Endothelial cell of umbilical vein (primary cell): Measurements from ENCODE around the gene MAML1. TPM values are rescaled to one million over a fixed set of nuclear protein-coding genes. Genes with fewer than 3 reads are reported as not detected.

Experiments used
- BruUV-seq: library from RNA; stranded (reverse); fragments of 400-500 nt; replicated peaks from 2 replicates; lab custom pipeline; 2021; lab: Mats Ljungman, UMichigan
- CTCF ChIA-PET: fragments of 300-600, 350-600 bp; sonication (Branson Sonifier 250); formaldehyde crosslinking; loops from one replicate; lab custom pipeline; 2021; ENCODE audit warnings: antibody characterized with exemption, inconsistent platforms; lab: Charles Lee
- POLR2A ChIA-PET: fragments of 300-600, 350-600 bp; sonication (Branson Sonifier 250); formaldehyde crosslinking; loops from one replicate; lab custom pipeline; 2021; ENCODE audit warnings: antibody characterized with exemption, inconsistent platforms; lab: Charles Lee
- DNase-seq: peaks from one replicate; pipeline ENCODE4 v3.0.0-alpha.2; 2011; ENCODE audit warnings: low read depth, low spot score
- FAIRE-seq: peaks from 2 replicates; lab custom pipeline; 2011; peaks lifted over from hg19 to GRCh38; lab: Jason Lieb, UNC
- H2AFZ ChIP-seq: 2 replicates; pipeline ENCODE4 v1.6.0; 2012; ENCODE audit warnings: low read depth, low read length, control low read depth, inconsistent platforms
- H3K27ac ChIP-seq: 2 replicates; pipeline ENCODE4 v1.5.1; 2011; ENCODE audit warnings: low read depth, mild to moderate bottlenecking, control low read depth, low read length, moderate library complexity; ENCODE audit not compliant: insufficient read depth
- H3K27me3 ChIP-seq, 2 experiments: 2 replicates each; pipeline versions ENCODE4 v1.6.0 to v1.6.1; 2011; ENCODE audit warnings: low read length in 2 of 2, mixed read lengths in 1 of 2; ENCODE audit not compliant: control insufficient read depth in 2 of 2, insufficient read depth in 2 of 2
- H3K36me3 ChIP-seq, 2 experiments: 2 replicates in 1 of 2; 3 replicates in 1 of 2; pipeline ENCODE4 v1.5.1; 2011; ENCODE audit warnings: low read length in 2 of 2, mild to moderate bottlenecking in 1 of 2, moderate library complexity in 1 of 2; ENCODE audit not compliant: control insufficient read depth in 2 of 2, insufficient read depth in 2 of 2; ENCODE audit errors: extremely low read depth in 1 of 2
- H3K4me1 ChIP-seq: 3 replicates; pipeline ENCODE4 v1.5.1; 2011; ENCODE audit warnings: mild to moderate bottlenecking, low read length; ENCODE audit not compliant: control insufficient read depth, insufficient read depth; ENCODE audit errors: extremely low read depth
- H3K4me2 ChIP-seq: 2 replicates; pipeline ENCODE4 v1.6.1; 2011; ENCODE audit warnings: low read length, control low read depth, mixed read lengths; ENCODE audit not compliant: insufficient read depth
- H3K4me3 ChIP-seq, 3 experiments: fragments of 200-600 bp in 1 of 3; sonication (generic), shearing (Covaris generic) in 1 of 3; replicated peaks in 1 of 3; 2 replicates each; pipeline ENCODE4 v1.5.1; 2011 to 2016; ENCODE audit warnings: control low read depth in 3 of 3, low read length in 3 of 3, mild to moderate bottlenecking in 2 of 3, inconsistent platforms in 1 of 3, low read depth in 1 of 3, moderate library complexity in 1 of 3; ENCODE audit not compliant: insufficient read depth in 1 of 3
- H3K79me2 ChIP-seq: 2 replicates; pipeline ENCODE4 v1.6.0; 2012; ENCODE audit warnings: low read length, inconsistent platforms; ENCODE audit not compliant: control insufficient read depth, insufficient read depth
- H3K9ac ChIP-seq: replicated peaks from 2 replicates; pipeline ENCODE3; 2011; ENCODE audit warnings: low read length, control low read depth; ENCODE audit not compliant: insufficient read depth; ENCODE audit errors: extremely low read depth
- H3K9me1 ChIP-seq: replicated peaks from 3 replicates; pipeline ENCODE4 v1.6.0; 2011; ENCODE audit warnings: mild to moderate bottlenecking, low read length; ENCODE audit not compliant: control insufficient read depth, insufficient read depth; ENCODE audit errors: extremely low read depth
- H3K9me3 ChIP-seq: replicated peaks from 2 replicates; pipeline ENCODE4 v1.5.1; 2012; ENCODE audit warnings: low read length, inconsistent platforms; ENCODE audit not compliant: control insufficient read depth, insufficient read depth
- H4K20me1 ChIP-seq: replicated peaks from 2 replicates; pipeline ENCODE3; 2011; ENCODE audit warnings: mild to moderate bottlenecking, low read length; ENCODE audit not compliant: control insufficient read depth, insufficient read depth; ENCODE audit errors: extremely low read depth
- EZH2 ChIP-seq: IDR thresholded peaks from 2 replicates; pipeline ENCODE4 v1.6.1; 2012; ENCODE audit warnings: borderline replicate concordance, low read depth, mild to moderate bottlenecking, moderate library complexity, low read length, inconsistent platforms; ENCODE audit not compliant: severe bottlenecking
- FOS ChIP-seq: IDR thresholded peaks from 2 replicates; pipeline ENCODE4 v1.6.1; 2011; ENCODE audit warnings: mild to moderate bottlenecking, low read length, moderate library complexity, borderline replicate concordance; ENCODE audit not compliant: insufficient read depth
- GATA2 ChIP-seq: IDR thresholded peaks from 2 replicates; pipeline ENCODE4 v1.7.0; 2011; ENCODE audit warnings: low read depth, mild to moderate bottlenecking, moderate library complexity, mixed read lengths, low read length; ENCODE audit not compliant: insufficient read length, insufficient read depth
- JUN ChIP-seq: IDR thresholded peaks from 2 replicates; pipeline ENCODE4 v1.6.1; 2011; ENCODE audit warnings: borderline replicate concordance, low read depth; ENCODE audit not compliant: insufficient read length, insufficient read depth
- MYC ChIP-seq: IDR thresholded peaks from one replicate; pipeline ENCODE4 v1.6.1; 2011; ENCODE audit warnings: mild to moderate bottlenecking, low read depth, low read length
- POLR2A ChIP-seq: IDR thresholded peaks from 2 replicates; pipeline ENCODE4 v1.6.1; 2012; ENCODE audit warnings: low read depth, mild to moderate bottlenecking, control low read depth, low read length
- POLR2AphosphoS5 ChIP-seq: IDR thresholded peaks from 2 replicates; pipeline ENCODE4 v1.6.1; 2012; ENCODE audit warnings: low read depth, mild to moderate bottlenecking, control low read depth, low read length, moderate library complexity; ENCODE audit not compliant: insufficient read depth
- dilution Hi-C: fragments of 300-500 bp; cut with MboI; formaldehyde crosslinking; loops from one replicate; pipeline ENCODE4 v1.15.0; 2019; ENCODE audit warnings: low sequenced_read_pairs; ENCODE audit not compliant: extremely low pct_ligation_motif_present
- intact Hi-C: fragments of 100-400 bp; cut with micrococcal nuclease; formaldehyde crosslinking; loops from one replicate; pipeline ENCODE4 v1.10.0; 2022
- polyA plus RNA-seq, 4 experiments: library from polyadenylated mRNA; depleted of rRNA in 3 of 4; stranded (reverse) in 3 of 4; unstranded in 1 of 4; fragments of >200 nt; gene quantifications; 2 replicates each; pipeline versions ENCODE4 v1.2.1 to v1.2.3, GENCODE V29; 2011 to 2012; ENCODE audit warnings: missing spikeins in 1 of 4
- total RNA-seq: library from RNA; stranded (reverse); gene quantifications from 2 replicates; pipeline ENCODE4 v1.2.3, GENCODE V29; 2021
- TF ChIP-seq, protein P1 (sequence below): IDR thresholded peaks from 2 replicates; pipeline ENCODE4 v1.6.1; 2011; ENCODE audit not compliant: insufficient read depth, insufficient read length

MAML1 gene
- total and polyA plus RNA-seq, 2 donors (not counting 3 experiments of a cell fraction or from before 2014, with no cell fraction given), result 12.4 to 29.0 TPM

GRCh38 chr5:179699616-179700237 lies 32.9 kb upstream of the MAML1 start:
- intact Hi-C loops, result loop anchor here (1.0 to 5.0 kb wide), 4 partner anchors 77 to 1543 kb away; partner anchors contain the start of genes HNRNPH1, MGAT4B, MRNIP and RACK1

GRCh38 chr5:179700401-179700918 lies 32.2 kb upstream of the MAML1 start:
- H3K9ac ChIP-seq, result peak overlapping the region; percentile 96
- H3K79me2 ChIP-seq, result peaks cover 66% of the 10 kb centered on the region
- BruUV-seq, result no TSS peak
- H2AFZ ChIP-seq, result no peak overlapping the region
- intact Hi-C loops, result no loop called here
- peak overlapping the region; percentile 71 for H3K4me2 ChIP-seq
- peaks cover under 1% of the 10 kb centered on the region for H4K20me1 ChIP-seq
- H3K36me3 ChIP-seq, result peaks cover 4 to 5% of the 10 kb centered on the region in 2 experiments
- TF ChIP-seq POLR2AphosphoS5 (no peak), MYC (no peak)
- H3K27ac ChIP-seq, result no peak overlapping the region
- peaks cover 18% of the 10 kb centered on the region for H3K4me1 ChIP-seq
- H3K27me3 ChIP-seq, result no peaks in the 10 kb centered on the region
- H3K9me1 ChIP-seq, result no peaks in the 10 kb centered on the region
- POLR2A ChIA-PET, result interaction anchor here (0.7 to 4.4 kb wide), 3 partner anchors 32 to 141 kb away, joined by 6 to 18 read pairs (median 6); partner anchors contain the start of gene HNRNPH1
- peak; percentile 18 for DNase-seq
- H3K4me3 ChIP-seq, result peak overlapping the region in 2 of 3 experiments; percentile 59 to 96
- CTCF ChIA-PET, result interaction anchor here (1.8 kb wide), 1 partner anchor 12 kb away, joined by 3 read pairs; no protein-coding TSS in a partner anchor
- FAIRE-seq, result peak; percentile 26
- dilution Hi-C loops, result no loop called here
- H3K9me3 ChIP-seq, result no peaks in the 10 kb centered on the region

More at GRCh38 chr5:179699616-179700237, 32.9 kb upstream of the MAML1 start:
- peak overlapping the region; percentile 96 for H3K9ac ChIP-seq
- peaks cover 18% of the 10 kb centered on the region for H3K4me1 ChIP-seq
- no peaks in the 10 kb centered on the region for H3K9me3 ChIP-seq
- peak overlapping the region; percentile 90 for H3K27ac ChIP-seq
- H3K9me1 ChIP-seq, result no peaks in the 10 kb centered on the region
- H3K36me3 ChIP-seq, result peaks cover 3 to 4% of the 10 kb centered on the region in 2 experiments
- ChIA-PET POLR2A (interaction anchor here (4.4 kb wide), 1 partner anchor 76 kb away, joined by 18 read pairs; the partner anchor contains the start of gene HNRNPH1), CTCF (interaction anchor here (0.9 kb wide), 1 partner anchor 16 kb away, joined by 3 read pairs; no protein-coding TSS in a partner anchor)
- peaks cover 58% of the 10 kb centered on the region for H3K79me2 ChIP-seq
- dilution Hi-C loops, result no loop called here
- peak overlapping the region; percentile 59 to 96 (median 90) for H3K4me3 ChIP-seq
- DNase-seq (peak; percentile 60), FAIRE-seq (peak; percentile 85)
- TF ChIP-seq, protein P1, sequence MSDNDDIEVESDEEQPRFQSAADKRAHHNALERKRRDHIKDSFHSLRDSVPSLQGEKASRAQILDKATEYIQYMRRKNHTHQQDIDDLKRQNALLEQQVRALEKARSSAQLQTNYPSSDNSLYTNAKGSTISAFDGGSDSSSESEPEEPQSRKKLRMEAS, result no peak
- TF ChIP-seq POLR2AphosphoS5 (peak; percentile 41), POLR2A (no peak), EZH2 (no peak), FOS (no peak), JUN (no peak), GATA2 (no peak), MYC (no peak)
- no peaks in the 10 kb centered on the region for H4K20me1 ChIP-seq
- H3K27me3 ChIP-seq, result no peaks in the 10 kb centered on the region
- H2AFZ ChIP-seq, result no peak overlapping the region
- TSS peak; percentile 47 for BruUV-seq
- H3K4me2 ChIP-seq, result peak overlapping the region; percentile 71
